ENCODE measurements around the gene POU6F1. TPM values are rescaled to one million over a fixed set of nuclear protein-coding genes. Genes with fewer than 3 reads are reported as not detected.
"Not testable (repeated sequence)": the region's sequence is repeated elsewhere in the genome, so short reads cannot be mapped to it uniquely, and the experiment has no call there.

POU6F1 gene
- polyA plus RNA-seq, 12 donors: 6.2 to 19.8 (median 8.0) TPM; not detected in 1

DNA sequence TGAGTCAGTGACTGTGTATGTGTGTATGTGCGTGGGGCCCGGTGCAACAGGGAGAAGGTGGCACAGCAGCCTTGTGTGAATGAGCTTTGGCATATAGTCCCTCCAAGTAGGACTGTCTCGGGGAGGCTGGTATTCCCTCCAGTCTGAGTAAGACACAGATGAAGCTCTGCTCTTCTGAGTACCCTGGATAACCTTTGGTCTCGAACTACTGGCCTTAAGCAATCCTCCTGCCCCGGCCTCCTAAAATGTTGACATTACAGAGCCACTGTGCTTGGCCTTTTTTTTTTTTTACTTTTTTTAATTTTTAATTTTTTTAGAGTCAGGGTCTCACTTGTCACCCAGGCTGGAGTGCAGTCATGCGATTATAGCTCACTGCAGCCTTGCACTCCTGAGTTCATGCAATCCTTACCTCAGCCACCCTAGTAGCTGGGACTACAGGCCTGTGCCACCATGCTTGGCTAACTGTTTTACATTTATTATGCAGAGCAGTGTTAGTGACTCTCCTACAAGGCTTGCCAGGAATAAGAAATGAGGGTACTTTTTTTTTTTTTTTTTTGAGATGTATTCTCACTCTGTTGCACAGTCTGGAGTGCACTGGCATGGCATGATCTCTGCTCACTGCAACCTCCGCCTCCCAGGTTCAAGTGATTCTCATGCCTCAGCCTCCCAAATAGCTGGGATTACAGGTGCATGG, 11.4 kb upstream of the POU6F1 start:
- DNase-seq: no peak

GRCh38 chr12:51227962-51228361, 10.1 kb upstream of the POU6F1 start:
- no peak for DNase-seq

- not testable (repeated sequence) for DNase-seq
These were observed 9.2 kb upstream of the POU6F1 start for GRCh38 chr12:51227112-51227511.

GRCh38 chr12:51225771-51226170, 7.9 kb upstream of the POU6F1 start:
- DNase-seq: no peak

DNA sequence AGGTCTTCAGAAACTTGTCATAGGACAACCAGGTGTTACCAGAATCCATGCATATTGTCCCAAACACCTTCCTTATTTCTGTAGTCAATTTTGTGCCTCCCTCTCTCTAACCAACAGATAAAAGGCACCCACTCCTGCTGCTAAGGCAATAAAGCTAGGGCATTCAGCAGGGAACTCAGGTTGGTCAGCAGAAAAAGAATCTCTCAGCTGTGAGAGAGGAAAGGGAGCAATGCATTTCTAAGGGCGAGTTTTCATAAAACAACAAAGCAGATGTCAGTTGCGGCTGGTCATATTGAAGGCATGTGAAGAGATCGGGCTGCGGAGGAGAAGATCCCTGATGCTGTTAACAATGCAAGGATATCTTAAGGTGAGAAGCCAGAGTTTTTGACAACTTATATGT, 7.4 kb upstream of the POU6F1 start:
- DNase-seq: no peak

DNA sequence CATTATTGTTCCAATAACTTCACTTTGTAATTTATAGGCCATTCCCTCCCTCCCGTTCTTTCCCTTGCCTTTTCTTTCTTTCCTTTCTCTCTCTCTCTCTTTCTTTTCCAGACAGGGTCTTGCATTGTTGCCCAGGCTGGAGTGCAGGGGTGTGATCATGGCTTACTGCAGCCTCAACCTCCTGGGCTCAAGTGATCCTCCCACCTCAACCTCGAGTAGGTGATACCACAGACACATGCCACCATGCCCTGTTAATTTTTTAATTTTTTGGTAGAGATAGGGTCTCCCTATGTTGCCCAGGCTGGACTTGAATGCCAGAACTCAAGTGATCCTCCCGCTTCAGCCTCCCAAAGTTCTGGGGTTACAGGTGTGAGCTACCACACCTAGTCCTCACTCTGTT, 6.8 kb upstream of the POU6F1 start:
- DNase-seq: no peak

GRCh38 chr12:51222461-51222860, 4.6 kb upstream of the POU6F1 start:
- DNase-seq: no peak

- DNase-seq: not testable (repeated sequence)
These were observed 2.0 kb upstream of the POU6F1 start for GRCh38 chr12:51219857-51220256.

DNA sequence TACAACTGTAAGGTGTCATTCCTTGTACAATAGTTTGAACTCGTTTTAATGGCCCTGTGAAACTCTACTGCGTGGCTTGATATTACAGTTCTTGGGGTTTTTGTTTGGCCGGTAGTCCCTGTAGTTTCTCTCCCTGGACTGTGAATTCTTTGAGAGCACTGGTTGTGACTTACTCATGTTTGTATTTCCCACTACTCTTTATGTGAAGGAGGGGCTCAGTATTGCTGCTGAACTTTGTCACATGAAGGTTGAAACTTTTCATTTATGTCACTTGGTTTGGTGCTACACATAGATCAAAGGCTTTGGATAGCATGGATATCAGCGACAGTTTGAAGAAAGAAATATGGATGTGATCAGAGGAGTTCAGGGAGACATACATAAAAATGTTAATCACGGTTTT, 1.5 kb upstream of the POU6F1 start:
- DNase-seq: no peak

DNA sequence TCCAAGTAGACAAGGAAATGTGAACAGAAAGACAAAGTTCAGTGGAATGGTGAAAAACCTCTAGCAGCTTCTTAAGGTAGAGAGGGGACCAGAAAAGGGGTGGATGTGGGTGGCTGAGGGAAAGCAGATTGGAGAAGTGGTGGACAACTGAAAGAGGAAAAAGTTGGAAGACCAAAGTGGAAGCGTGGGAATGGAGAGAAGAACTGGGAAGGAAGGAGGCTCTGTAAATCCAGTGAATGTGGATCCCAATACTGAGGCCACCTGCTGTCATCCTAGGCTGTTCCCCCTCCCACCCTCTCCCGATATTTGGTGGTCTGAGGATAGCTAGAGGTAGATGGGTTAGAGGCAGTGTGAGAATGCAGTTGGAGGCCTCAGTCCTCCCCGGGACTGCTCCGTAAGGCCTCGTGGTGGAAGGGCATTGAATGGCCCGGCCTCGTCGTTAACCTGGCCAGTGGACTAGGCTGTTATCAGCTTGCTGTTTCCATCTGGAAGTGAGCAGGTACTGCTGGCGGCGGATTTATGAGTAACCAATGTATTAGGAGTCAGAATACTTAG, 822 bp upstream of the POU6F1 start:
- DNase-seq: no peak

DNA sequence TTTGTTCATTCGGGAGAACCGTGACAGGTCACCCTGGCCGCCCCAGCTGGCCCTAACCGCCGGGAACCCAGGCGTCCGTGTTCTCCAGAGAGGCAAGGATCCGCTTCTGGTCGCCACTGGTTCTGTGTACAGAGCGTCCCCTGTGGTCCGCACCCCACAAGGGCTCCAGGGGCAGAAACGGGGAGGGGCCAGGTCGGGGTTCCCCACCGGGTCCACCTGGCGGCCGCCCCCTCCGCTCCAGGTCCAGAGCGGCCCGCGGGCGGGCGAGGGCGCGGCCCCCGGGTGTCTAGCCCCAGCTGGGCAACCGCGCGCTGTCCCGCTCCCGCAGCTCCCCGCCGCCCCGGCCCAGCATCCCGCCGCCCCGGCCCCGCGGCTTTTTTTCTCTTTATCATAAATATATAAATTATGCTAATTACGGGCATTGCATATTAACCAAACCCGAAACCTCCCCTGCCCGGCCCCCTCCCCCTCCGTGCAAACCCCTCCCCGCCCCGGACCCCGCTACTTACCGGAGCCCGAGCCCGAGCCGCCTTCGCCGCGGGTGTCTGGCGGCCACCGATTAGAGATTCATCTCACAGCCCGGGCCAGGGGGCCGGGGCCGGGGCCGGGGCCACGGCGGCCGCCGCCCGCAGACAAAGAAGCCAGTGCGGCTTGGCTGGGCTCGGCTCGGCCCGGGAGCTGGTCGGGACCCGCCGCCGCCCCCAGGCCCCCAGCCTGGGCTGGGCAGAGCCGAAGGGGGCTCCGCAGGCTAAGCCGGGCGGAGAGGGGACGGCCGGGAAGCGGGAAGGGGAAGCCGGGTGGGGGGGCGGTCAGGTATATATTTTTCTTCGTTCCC, 512 bp downstream of the POU6F1 start:
- peak; percentile 21 for DNase-seq

GRCh38 chr12:51216642-51217041, 1.2 kb downstream of the POU6F1 start:
- no peak for DNase-seq

DNA sequence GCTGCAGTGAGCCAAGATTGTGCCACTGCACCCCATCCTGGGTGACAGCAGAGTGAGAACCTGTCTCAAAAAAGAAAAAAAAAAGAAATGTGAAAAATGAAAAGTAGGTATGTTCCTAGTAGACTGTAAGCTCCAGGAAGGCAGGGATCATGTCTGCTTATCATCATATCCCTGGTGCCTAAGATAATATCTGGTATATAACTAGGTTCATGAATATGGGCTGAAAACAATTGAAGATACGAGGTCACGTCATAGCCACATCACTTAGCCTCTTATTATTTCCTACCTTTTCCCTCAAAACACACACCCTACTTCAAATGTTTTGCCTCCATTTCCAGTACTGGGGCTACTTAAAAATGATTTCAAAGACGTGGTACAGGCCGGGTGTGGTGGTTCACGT, 3.0 kb downstream of the POU6F1 start:
- no peak for DNase-seq

DNA sequence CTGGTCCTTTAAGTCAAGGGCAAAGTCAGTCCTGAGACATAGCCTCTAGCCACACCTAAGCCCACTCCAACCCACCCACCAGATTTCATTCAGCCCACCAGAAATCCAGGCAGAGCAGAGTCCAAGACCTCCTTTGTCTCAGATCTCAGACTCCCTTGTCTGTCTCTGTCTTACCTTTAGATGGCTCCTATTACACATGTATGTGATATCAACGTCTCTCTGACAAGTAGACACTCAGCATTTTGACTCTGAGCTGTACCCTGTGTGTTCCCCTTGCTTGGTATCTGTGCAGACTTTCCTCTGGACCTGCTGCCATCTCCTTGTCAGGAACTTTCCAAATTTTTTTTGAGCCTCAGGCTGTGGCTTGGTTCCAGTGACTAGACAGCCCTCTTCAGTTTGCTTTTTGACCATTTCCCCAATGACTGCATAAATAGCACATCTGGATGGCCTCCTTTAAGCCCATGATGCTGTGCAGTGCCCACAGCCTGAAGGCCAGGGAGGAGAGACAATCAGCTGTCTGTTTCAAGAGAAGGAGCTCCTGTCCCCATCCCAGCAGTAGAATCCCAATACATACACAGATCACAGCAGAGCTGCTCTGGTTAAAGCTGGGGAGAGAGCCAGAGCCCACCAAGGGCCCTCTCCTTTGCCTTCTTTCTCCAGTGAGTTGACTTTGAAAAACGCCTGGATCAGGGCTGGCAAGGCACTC, 7.0 kb downstream of the POU6F1 start:
- DNase-seq: no peak

DNA sequence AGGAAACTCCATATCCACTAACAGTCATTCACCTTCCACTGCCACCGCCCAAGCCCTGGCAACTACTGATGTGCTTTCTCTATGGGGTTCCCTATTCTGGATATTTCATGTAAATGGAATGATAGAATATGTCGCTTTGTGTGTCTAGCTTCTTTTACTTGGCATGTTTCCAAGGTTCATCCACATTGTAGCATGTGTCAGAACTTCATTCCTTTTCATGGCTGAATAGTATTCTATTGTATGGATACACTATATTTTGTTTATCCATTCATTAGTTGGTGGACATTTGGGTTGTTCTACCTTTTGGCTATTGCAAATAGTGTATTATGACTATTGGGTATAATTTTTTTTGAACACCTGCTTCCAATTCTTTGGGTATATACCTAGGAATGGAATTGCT, 8.6 kb downstream of the POU6F1 start:
- DNase-seq: no peak

DNA sequence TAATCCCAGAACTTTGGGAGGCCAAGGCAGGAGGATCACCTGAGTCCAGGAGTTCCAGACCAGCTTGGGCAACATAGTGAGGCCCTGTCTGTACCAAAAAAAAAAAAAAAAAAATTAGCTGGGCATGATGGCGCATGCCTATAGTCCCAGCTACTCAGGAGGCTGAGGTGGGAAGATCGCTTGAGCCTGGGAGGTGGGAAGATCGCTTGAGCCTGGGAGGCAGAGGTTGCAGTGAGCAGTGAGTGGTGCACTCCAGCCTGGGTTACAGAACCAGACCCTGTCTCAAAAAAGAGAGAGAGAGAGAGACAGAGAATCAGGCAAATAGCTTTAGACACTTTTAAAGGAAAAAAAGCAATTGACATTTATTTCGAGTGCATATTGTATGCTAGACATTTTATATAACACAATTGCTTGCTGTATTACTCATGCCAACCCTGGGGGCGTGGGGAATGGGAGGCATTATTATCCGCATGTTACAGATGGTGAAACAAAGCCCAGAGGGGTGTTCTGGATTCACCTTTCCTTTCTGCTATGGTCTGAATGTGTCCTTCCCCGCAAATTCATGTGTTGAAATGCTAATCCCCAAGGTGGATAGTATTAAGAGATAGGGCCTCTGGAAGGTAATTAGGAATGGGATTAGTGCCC, 9.7 kb downstream of the POU6F1 start:
- no peak for DNase-seq

- no peak for DNase-seq
These were observed 12.5 kb downstream of the POU6F1 start for GRCh38 chr12:51205350-51205749.

- DNase-seq: no peak
These were observed 15.1 kb downstream of the POU6F1 start for GRCh38 chr12:51202718-51203117.

DNA sequence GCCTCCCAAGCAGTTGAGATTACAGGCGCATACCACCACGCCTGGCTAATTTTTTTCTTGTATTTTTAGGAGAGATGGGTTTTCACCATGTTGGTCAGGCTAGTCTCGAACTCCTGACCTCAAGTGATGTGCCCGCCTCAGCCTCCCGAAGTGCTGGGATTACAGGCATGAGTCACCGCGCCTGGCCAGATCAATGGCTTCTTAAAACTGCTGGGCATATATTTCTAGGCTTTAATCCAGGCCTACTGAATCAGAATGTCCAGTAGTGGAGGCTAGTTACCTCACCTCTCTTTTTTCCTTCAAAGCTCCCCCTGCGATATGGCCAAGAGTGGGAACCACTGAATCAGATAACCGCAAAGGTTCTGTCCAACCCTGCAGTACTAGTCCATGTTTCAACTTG, 17.1 kb downstream of the POU6F1 start:
- no peak for DNase-seq

DNA sequence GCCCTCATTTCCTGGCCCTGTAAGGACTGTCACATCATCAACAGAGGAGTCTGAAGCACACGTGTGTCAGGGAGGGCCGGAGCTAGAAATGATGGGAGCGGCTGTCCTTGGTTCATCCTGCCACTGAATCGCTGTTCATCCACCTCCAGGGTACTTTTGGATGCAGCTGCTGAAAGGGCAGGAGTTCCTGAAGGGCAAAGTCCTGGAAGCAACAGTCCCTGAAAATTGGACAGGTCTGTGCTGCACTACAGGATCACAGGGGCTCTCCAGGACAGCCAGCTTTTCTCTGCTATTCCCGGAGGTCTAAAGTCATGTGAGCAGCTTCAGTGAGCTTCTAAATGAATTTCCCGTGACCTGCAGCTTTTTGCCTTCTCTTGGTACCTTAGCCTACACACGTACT, 17.7 kb downstream of the POU6F1 start:
- DNase-seq: no peak

DNA sequence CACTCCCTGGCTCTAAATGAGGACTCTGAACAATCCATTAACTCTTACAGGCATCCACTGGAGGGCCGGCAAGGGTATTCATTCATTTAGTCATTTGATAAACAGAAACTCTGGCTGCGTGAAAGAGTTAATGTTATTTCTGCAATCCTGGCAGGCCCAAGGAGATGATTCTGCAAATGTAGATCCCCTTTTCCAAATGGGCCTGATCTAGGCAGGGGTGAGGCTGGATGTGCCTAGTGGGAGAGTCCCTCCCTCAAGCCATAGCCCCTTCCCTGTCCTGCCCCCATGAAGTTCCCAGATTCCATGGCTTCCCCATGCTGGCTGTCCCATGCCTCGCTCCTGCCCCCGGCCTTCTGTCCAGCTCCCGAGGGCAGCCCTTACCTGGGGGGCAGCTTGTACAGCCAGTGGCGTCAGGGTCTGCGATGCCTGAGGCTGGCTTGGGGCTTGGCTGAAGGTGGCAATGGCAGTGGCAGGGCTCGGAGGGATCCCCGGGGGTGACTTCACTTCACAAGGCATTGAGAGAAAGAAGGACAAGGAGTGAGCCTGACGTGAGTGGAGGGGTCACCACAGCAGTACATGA, 18.4 kb downstream of the POU6F1 start:
- no peak for DNase-seq

Measured in muscle of arm (tissue), 12 donors.